ENCODE measurements around the gene TOMM20.

The TOMM20 gene

GRCh38 chr1:235072096-235072495, 56.5 kb downstream of the TOMM20 start:
- Mint-ChIP-seq H3K36me3 (ENCODE audit: low read depth) (no peaks in the 10 kb centered on the region), H3K9me3 (no peaks in the 10 kb centered on the region), H3K4me1 (peaks cover 66% of the 10 kb centered on the region), H3K27ac (peak overlapping the region in 2 of 3 experiments; percentile 62 to 69), H3K4me3 (peak overlapping the region in 1 of 3 experiments; percentile 36), H3K27me3 (ENCODE audit: low read depth) (peaks cover 4% of the 10 kb centered on the region)
- TF ChIP-seq, protein P1, sequence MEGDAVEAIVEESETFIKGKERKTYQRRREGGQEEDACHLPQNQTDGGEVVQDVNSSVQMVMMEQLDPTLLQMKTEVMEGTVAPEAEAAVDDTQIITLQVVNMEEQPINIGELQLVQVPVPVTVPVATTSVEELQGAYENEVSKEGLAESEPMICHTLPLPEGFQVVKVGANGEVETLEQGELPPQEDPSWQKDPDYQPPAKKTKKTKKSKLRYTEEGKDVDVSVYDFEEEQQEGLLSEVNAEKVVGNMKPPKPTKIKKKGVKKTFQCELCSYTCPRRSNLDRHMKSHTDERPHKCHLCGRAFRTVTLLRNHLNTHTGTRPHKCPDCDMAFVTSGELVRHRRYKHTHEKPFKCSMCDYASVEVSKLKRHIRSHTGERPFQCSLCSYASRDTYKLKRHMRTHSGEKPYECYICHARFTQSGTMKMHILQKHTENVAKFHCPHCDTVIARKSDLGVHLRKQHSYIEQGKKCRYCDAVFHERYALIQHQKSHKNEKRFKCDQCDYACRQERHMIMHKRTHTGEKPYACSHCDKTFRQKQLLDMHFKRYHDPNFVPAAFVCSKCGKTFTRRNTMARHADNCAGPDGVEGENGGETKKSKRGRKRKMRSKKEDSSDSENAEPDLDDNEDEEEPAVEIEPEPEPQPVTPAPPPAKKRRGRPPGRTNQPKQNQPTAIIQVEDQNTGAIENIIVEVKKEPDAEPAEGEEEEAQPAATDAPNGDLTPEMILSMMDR (IDR thresholded peaks at IDR 0.05; ENCODE audit: unreplicated experiment in 3 of 3): no peak

- TF ChIP-seq, protein P1 (IDR thresholded peaks at IDR 0.05; ENCODE audit: unreplicated experiment in 3 of 3): no peak
- Mint-ChIP-seq H3K4me1 (peaks cover 61% of the 10 kb centered on the region), H3K27ac (no peak overlapping the region)
These were observed 57.8 kb downstream of the TOMM20 start for GRCh38 chr1:235070819-235071218.

GRCh38 chr1:235069577-235070563, 58.8 kb downstream of the TOMM20 start:
- Mint-ChIP-seq H3K27me3 (ENCODE audit: low read depth) (peaks cover 4% of the 10 kb centered on the region), H3K9me3 (no peaks in the 10 kb centered on the region), H3K27ac (peak overlapping the region; percentile 47 to 76 (median 65)), H3K4me1 (peaks cover 52% of the 10 kb centered on the region), H3K4me3 (no peak overlapping the region), H3K36me3 (ENCODE audit: low read depth) (no peaks in the 10 kb centered on the region)
- TF ChIP-seq, protein P1 (IDR thresholded peaks at IDR 0.05; ENCODE audit: unreplicated experiment in 3 of 3): no peak

More at GRCh38 chr1:235070819-235071218, 57.8 kb downstream of the TOMM20 start:
- H3K9me3 Mint-ChIP-seq: no peaks in the 10 kb centered on the region
- H3K36me3 Mint-ChIP-seq (ENCODE audit: low read depth): no peaks in the 10 kb centered on the region
- H3K27me3 Mint-ChIP-seq (ENCODE audit: low read depth): peaks cover 4% of the 10 kb centered on the region
- no peak overlapping the region for H3K4me3 Mint-ChIP-seq

DNA sequence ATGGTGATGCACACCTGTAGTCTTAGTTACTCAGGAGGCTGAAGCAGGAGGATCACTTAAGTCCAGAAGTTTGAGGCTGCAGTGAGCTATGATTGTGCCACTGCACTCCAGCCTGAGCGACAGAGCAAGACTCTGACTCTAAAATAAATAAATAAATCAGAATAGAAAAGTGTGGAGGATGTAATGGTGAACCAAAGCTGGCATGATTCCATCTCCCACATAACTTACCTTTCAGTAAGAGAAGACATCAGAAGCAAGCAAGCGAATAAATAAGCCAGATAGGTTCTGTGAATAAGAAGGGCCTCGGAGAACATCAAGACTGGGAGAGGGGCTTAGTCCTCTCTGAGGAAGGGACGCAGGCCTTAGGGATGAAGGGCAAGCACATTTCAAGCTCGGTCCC, 59.5 kb downstream of the TOMM20 start:
- Mint-ChIP-seq H3K27ac (peak overlapping the region; percentile 7 to 76 (median 52)), H3K4me1 (peaks cover 45% of the 10 kb centered on the region), H3K36me3 (ENCODE audit: low read depth) (no peaks in the 10 kb centered on the region), H3K4me3 (no peak overlapping the region), H3K9me3 (no peaks in the 10 kb centered on the region), H3K27me3 (ENCODE audit: low read depth) (peaks cover 6% of the 10 kb centered on the region)
- TF ChIP-seq, protein P1 (IDR thresholded peaks at IDR 0.05; ENCODE audit: unreplicated experiment in 3 of 3): no peak

DNA sequence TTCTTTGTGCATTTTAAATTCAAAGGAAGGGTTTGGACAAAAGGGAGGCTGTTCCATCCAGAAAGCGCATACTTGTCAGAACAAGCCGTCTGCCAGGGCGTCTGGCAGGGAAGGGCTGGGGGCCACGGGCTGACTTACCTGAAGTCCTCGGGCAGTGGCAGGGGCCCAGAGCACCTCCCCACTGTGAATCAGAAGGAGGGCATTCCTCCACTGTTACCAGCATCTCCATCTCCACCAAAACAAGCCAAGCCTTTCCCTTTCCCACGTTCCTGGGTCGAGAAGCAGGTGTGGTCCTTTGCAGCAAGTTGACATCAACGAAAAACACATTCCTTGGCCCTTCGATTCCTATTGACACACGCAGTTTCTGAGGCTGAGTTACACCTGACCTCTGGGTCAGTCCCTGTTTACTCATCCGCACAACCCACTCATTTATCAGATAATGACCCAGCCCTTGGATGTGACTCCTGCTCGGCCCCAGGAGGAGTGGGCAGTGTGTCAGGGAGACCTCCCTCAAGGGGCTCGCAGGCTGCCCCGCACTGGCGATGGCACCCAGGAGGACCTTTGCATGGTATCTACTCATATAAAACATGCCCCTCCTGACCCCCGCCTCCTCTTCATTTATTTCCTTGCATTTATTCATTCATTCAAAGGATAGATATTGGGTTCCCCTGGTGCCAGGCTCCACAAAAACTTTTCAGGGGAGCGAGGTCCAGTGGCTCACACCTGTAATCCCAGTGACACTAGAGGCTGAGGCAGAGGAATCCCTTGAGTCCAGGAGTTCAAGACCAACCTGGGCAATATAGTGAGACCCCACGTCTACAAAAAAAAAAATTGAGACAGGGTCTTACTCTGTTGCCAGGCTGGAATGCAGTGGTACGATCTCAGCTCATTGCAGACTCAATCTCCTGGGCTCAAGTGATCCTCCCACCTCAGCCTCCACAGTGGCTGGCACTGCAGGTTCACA, 60.2 kb downstream of the TOMM20 start:
- peak overlapping the region; percentile 40 to 71 (median 52) for H3K27ac Mint-ChIP-seq
- peaks cover 6% of the 10 kb centered on the region for H3K27me3 Mint-ChIP-seq (ENCODE audit: low read depth)
- H3K9me3 Mint-ChIP-seq: no peaks in the 10 kb centered on the region
- peaks cover 45% of the 10 kb centered on the region for H3K4me1 Mint-ChIP-seq
- no peaks in the 10 kb centered on the region for H3K36me3 Mint-ChIP-seq (ENCODE audit: low read depth)
- TF ChIP-seq, protein P1 (IDR thresholded peaks at IDR 0.05; ENCODE audit: unreplicated experiment in 3 of 3): no peak
- H3K4me3 Mint-ChIP-seq: no peak overlapping the region
